GM19043 (cell line): ENCODE data around the gene NOP16.
A peak's percentile ranks its signal among the peaks of the same experiment; 100 is the strongest.

Source experiments
- ATAC-seq: cut with Tn5 transposase; IDR thresholded peaks from one replicate; pipeline ENCODE4 v1.9.1; 2021; ENCODE audit warnings: low read depth; ENCODE audit not compliant: unreplicated experiment

The NOP16 gene

GRCh38 chr5:176362233-176362490 lies 26.2 kb downstream of the NOP16 start:
- no peak for ATAC-seq

GRCh38 chr5:176361437-176362232 lies 26.8 kb downstream of the NOP16 start, which contains the start of gene KIAA1191:
Gene KIAA1191 (minus strand): TSS chr5:176361764. CDS start chr5:176359508, 2,256 bp downstream.
- ATAC-seq, result peak; percentile 80

GRCh38 chr5:176360894-176361436 lies 27.4 kb downstream of the NOP16 start:
- no peak for ATAC-seq

- ATAC-seq, result no peak
Measured at GRCh38 chr5:176359658-176360057, 28.7 kb downstream of the NOP16 start.

- no peak for ATAC-seq
Measured at GRCh38 chr5:176356179-176356566, 32.2 kb downstream of the NOP16 start.

- no peak for ATAC-seq
Measured at GRCh38 chr5:176355400-176356178, 32.8 kb downstream of the NOP16 start.

GRCh38 chr5:176353533-176353932 lies 34.9 kb downstream of the NOP16 start:
- no peak for ATAC-seq

GRCh38 chr5:176352116-176352878 lies 36.1 kb downstream of the NOP16 start:
- no peak for ATAC-seq

GRCh38 chr5:176350416-176350815 lies 38.0 kb downstream of the NOP16 start:
- ATAC-seq, result no peak

GRCh38 chr5:176342766-176343458 lies 45.5 kb downstream of the NOP16 start:
- ATAC-seq, result no peak

- ATAC-seq, result no peak
Measured at GRCh38 chr5:176342158-176342483, 46.3 kb downstream of the NOP16 start.

GRCh38 chr5:176341325-176342157 lies 46.9 kb downstream of the NOP16 start:
- ATAC-seq, result no peak

- no peak for ATAC-seq
Measured at GRCh38 chr5:176339304-176339703, 49.1 kb downstream of the NOP16 start.

- no peak for ATAC-seq
Measured at GRCh38 chr5:176337913-176338312, 50.5 kb downstream of the NOP16 start.

- no peak for ATAC-seq
Measured at GRCh38 chr5:176334031-176334770, 54.2 kb downstream of the NOP16 start.
